SK-N-SH (cell line): ENCODE data around the gene CSF2RB. TPM values are rescaled to one million over a fixed set of nuclear protein-coding genes. Genes with fewer than 3 reads are reported as not detected.

Experiments
- CTCF ChIA-PET: fragments of 300-600, 350-600 bp; formaldehyde crosslinking; extraction: SDS; loops from one replicate; lab custom pipeline; 2021; lab: Yijun Ruan, JAX
- POLR2A ChIA-PET: fragments of 350-600 bp; sonication (Branson Sonifier 250); formaldehyde crosslinking; extraction: SDS; loops from one replicate; lab custom pipeline; 2020; ENCODE audit warnings: antibody characterized with exemption, inconsistent platforms; lab: Yijun Ruan, JAX
- DNase-seq: peaks from one replicate; pipeline ENCODE4 v3.0.0; 2012
- H2AFZ ChIP-seq: fragments of 200-600 bp; sonication (generic); 2 replicates; pipeline ENCODE4 v1.8.1; 2016; ENCODE audit warnings: antibody characterized with exemption, mild to moderate bottlenecking, low read depth
- H3F3A ChIP-seq: fragments of 200-600 bp; sonication (generic); replicated peaks from 2 replicates; pipeline ENCODE3; 2016; ENCODE audit warnings: antibody characterized with exemption, mild to moderate bottlenecking; ENCODE audit not compliant: insufficient read depth
- H3K27ac ChIP-seq, 2 experiments: fragments of 200-500 bp in 1 of 2; fragments of 200-600 bp in 1 of 2; sonication (Bioruptor generic) in 1 of 2; sonication (generic), shearing (Covaris generic) in 1 of 2; 2 replicates each; pipeline versions ENCODE4 v1.5.1 to v1.6.1; 2014 to 2016; ENCODE audit warnings: low read depth in 2 of 2, inconsistent platforms in 1 of 2, low read length in 1 of 2, mild to moderate bottlenecking in 1 of 2, mixed read lengths in 1 of 2
- H3K27me3 ChIP-seq: fragments of 200-600 bp; sonication (generic), shearing (Covaris generic); 2 replicates; pipeline ENCODE4 v1.6.1; 2016; ENCODE audit warnings: mixed run types; ENCODE audit not compliant: insufficient read depth
- H3K36me3 ChIP-seq, 2 experiments: fragments of 200-500 bp in 1 of 2; fragments of 200-600 bp in 1 of 2; sonication (Bioruptor generic) in 1 of 2; sonication (generic) in 1 of 2; replicated peaks in 1 of 2; 2 replicates each; pipeline versions ENCODE3 to v1.5.1; 2014 to 2016; ENCODE audit warnings: low read length in 1 of 2, mild to moderate bottlenecking in 1 of 2; ENCODE audit not compliant: insufficient read depth in 2 of 2, control insufficient read depth in 1 of 2
- H3K4me1 ChIP-seq, 2 experiments: fragments of 200-500 bp in 1 of 2; fragments of 200-600 bp in 1 of 2; sonication (Bioruptor generic) in 1 of 2; sonication (generic), shearing (Covaris generic) in 1 of 2; 2 replicates each; pipeline versions ENCODE4 v1.5.1 to v1.6.1; 2014 to 2016; ENCODE audit warnings: low read depth in 1 of 2, low read length in 1 of 2, mixed run types in 1 of 2; ENCODE audit not compliant: insufficient read depth in 2 of 2, control insufficient read depth in 1 of 2
- H3K4me2 ChIP-seq: fragments of 200-600 bp; sonication (generic), shearing (Covaris generic); 2 replicates; pipeline ENCODE4 v1.6.1; 2017; ENCODE audit warnings: mixed run types
- H3K4me3 ChIP-seq, 2 experiments: fragments of 200-500 bp in 1 of 2; fragments of 200-600 bp in 1 of 2; sonication (Bioruptor generic) in 1 of 2; sonication (generic), shearing (Covaris generic) in 1 of 2; 2 replicates each; pipeline versions ENCODE4 v1.5.1 to v1.8.1; 2014 to 2016; ENCODE audit warnings: low read depth in 2 of 2, inconsistent platforms in 1 of 2, low read length in 1 of 2, mild to moderate bottlenecking in 1 of 2, mixed read lengths in 1 of 2, moderate library complexity in 1 of 2
- H3K79me2 ChIP-seq: fragments of 200-600 bp; sonication (generic); 2 replicates; pipeline ENCODE4 v1.8.1; 2017; ENCODE audit warnings: mild to moderate bottlenecking; ENCODE audit not compliant: insufficient read depth
- H3K9ac ChIP-seq: fragments of 200-600 bp; sonication (generic); 2 replicates; pipeline ENCODE4 v1.6.1; 2017; ENCODE audit warnings: mixed run types
- H3K9me2 ChIP-seq: fragments of 200-600 bp; sonication (generic); 2 replicates; pipeline ENCODE4 v1.6.1; 2017; ENCODE audit warnings: mixed run types
- H3K9me3 ChIP-seq: fragments of 200-600 bp; sonication (generic); 2 replicates; pipeline ENCODE4 v1.6.1; 2017; ENCODE audit warnings: mixed run types, mild to moderate bottlenecking, moderate library complexity
- H4K20me1 ChIP-seq: fragments of 200-600 bp; sonication (generic); 2 replicates; pipeline ENCODE4 v1.6.1; 2017; ENCODE audit warnings: mild to moderate bottlenecking, mixed run types; ENCODE audit not compliant: insufficient read depth
- CHD2 ChIP-seq: fragments of 150-350 bp; IDR thresholded peaks from 2 replicates; pipeline ENCODE4 v1.6.1; 2018; ENCODE audit warnings: low read length; ENCODE audit not compliant: partially characterized antibody
- CTCF ChIP-seq: fragments of 200-600 bp; sonication (generic); IDR thresholded peaks from 2 replicates; pipeline ENCODE4 v1.6.1; 2017; ENCODE audit warnings: antibody characterized with exemption, mild to moderate bottlenecking, moderate library complexity
- FOXJ3 ChIP-seq: sonication (generic); formaldehyde crosslinking; IDR thresholded peaks from 2 replicates; pipeline ENCODE4 v1.5.1; 2020; ENCODE audit warnings: mild to moderate bottlenecking, missing genetic modification reagents
- GABPA ChIP-seq: IDR thresholded peaks from 2 replicates; pipeline ENCODE4 v1.4.0; 2012; ENCODE audit warnings: low read depth, mild to moderate bottlenecking
- JUND ChIP-seq: IDR thresholded peaks from 2 replicates; pipeline ENCODE4 v1.4.0; 2012
- MAX ChIP-seq: IDR thresholded peaks from 2 replicates; pipeline ENCODE4 v1.4.0; 2012; ENCODE audit warnings: low read depth
- MEF2A ChIP-seq: IDR thresholded peaks from 2 replicates; pipeline ENCODE4 v1.4.0; 2012; ENCODE audit warnings: low read depth, borderline replicate concordance
- MXI1 ChIP-seq: IDR thresholded peaks from 2 replicates; pipeline ENCODE4 v1.6.1; 2012; ENCODE audit warnings: mild to moderate bottlenecking, low read depth, low read length, improper control_type of control experiment
- NRF1 ChIP-seq: IDR thresholded peaks from 2 replicates; pipeline ENCODE4 v1.6.1; 2012; ENCODE audit warnings: low read depth, mild to moderate bottlenecking, low read length
- PBX3 ChIP-seq: IDR thresholded peaks from 2 replicates; pipeline ENCODE4; 2012
- POLR2AphosphoS5 ChIP-seq: IDR thresholded peaks from 2 replicates; pipeline ENCODE4 v1.6.1; 2012; ENCODE audit warnings: low read depth, low read length
- SMC3 ChIP-seq: IDR thresholded peaks from 2 replicates; pipeline ENCODE4 v1.6.1; 2012; ENCODE audit warnings: low read depth, low read length, improper control_type of control experiment
- TEAD4 ChIP-seq: IDR thresholded peaks from 2 replicates; pipeline ENCODE4 v1.4.0; 2012; ENCODE audit warnings: mild to moderate bottlenecking, borderline replicate concordance; ENCODE audit not compliant: insufficient read depth
- USF2 ChIP-seq: fragments of 150-350 bp; IDR thresholded peaks from 2 replicates; pipeline ENCODE4 v1.6.1; 2017; ENCODE audit warnings: antibody characterized with exemption, low read length, low read depth, borderline replicate concordance
- YY1 ChIP-seq: IDR thresholded peaks from 2 replicates; pipeline ENCODE4 v1.4.0; 2012; ENCODE audit warnings: low read depth, mild to moderate bottlenecking
- WGBS: methylation state at CpG from one replicate; pipeline ENCODE4 v1.1.6; 2017; ENCODE audit warnings: low lambda C conversion rate; 5-methylcytosine and 5-hydroxymethylcytosine counted together
- polyA plus RNA-seq, 3 experiments: library from polyadenylated mRNA; depleted of rRNA; stranded (reverse); fragments of >200 nt; gene quantifications; 2 replicates each; pipeline ENCODE4 v1.2.3, GENCODE V29; 2012

CSF2RB gene
- polyA plus RNA-seq, 1 of the 3 experiments (the other 2 are of a cell fraction) = not detected

- no peak for TF ChIP-seq NRF1
These were observed 14.7 kb upstream of the CSF2RB start (continued) for GRCh38 chr22:36898690-36899089.

GRCh38 chr22:36899498-36899897 is 13.9 kb upstream of the CSF2RB start:
- no peaks in the 10 kb centered on the region for H3K4me1 ChIP-seq
- no peak for DNase-seq
- CTCF ChIA-PET = interaction anchor here (0.6 to 0.9 kb wide), 3 partner anchors 26 to 78 kb away, joined by 3 to 5 read pairs (median 3); no protein-coding TSS in a partner anchor
- H3K27me3 ChIP-seq = peaks cover 11% of the 10 kb centered on the region; the same call in 1 of the 2 replicates
- no peak overlapping the region for H3K4me3 ChIP-seq
- H3K36me3 ChIP-seq = no peaks in the 10 kb centered on the region
- H3F3A ChIP-seq = no peaks in the 10 kb centered on the region
- no peak overlapping the region for H3K9ac ChIP-seq
- H3K9me2 ChIP-seq = no peaks in the 10 kb centered on the region
- no peak overlapping the region for H3K27ac ChIP-seq
- no peak for TF ChIP-seq JUND
- TF ChIP-seq NRF1 = no peak
- TF ChIP-seq GABPA = no peak
- TF ChIP-seq TEAD4 = no peak
- no peak for TF ChIP-seq CTCF
- TF ChIP-seq CHD2 = no peak
- no peak for TF ChIP-seq USF2
- no peak for TF ChIP-seq SMC3
- TF ChIP-seq MXI1 = no peak
- no peak for TF ChIP-seq POLR2AphosphoS5
- no peak for TF ChIP-seq PBX3
- TF ChIP-seq MEF2A = no peak
- no peak for TF ChIP-seq YY1
- no peak for TF ChIP-seq MAX
- no peak for TF ChIP-seq FOXJ3 (CRISPR knock-in tag)
- TF ChIP-seq, all 33 proteins: peak for 0
- Histone ChIP-seq H3K9me3 (no peaks in the 10 kb centered on the region), H4K20me1 (no peaks in the 10 kb centered on the region), H3K4me2 (no peak overlapping the region), H2AFZ (no peak overlapping the region), H3K79me2 (no peaks in the 10 kb centered on the region)
- POLR2A ChIA-PET = interaction anchor here (0.6 kb wide), 1 partner anchor 301 kb away, joined by 3 read pairs; no protein-coding TSS in a partner anchor
- WGBS = 0% methylated on average over 1 of the region's 1 CpG
